ENCODE measurements around the gene ETNPPL.

ETNPPL gene

GRCh38 chr4:108763226-108763593, 357 bp upstream of the ETNPPL start:
- TF ChIP-seq, protein P1, sequence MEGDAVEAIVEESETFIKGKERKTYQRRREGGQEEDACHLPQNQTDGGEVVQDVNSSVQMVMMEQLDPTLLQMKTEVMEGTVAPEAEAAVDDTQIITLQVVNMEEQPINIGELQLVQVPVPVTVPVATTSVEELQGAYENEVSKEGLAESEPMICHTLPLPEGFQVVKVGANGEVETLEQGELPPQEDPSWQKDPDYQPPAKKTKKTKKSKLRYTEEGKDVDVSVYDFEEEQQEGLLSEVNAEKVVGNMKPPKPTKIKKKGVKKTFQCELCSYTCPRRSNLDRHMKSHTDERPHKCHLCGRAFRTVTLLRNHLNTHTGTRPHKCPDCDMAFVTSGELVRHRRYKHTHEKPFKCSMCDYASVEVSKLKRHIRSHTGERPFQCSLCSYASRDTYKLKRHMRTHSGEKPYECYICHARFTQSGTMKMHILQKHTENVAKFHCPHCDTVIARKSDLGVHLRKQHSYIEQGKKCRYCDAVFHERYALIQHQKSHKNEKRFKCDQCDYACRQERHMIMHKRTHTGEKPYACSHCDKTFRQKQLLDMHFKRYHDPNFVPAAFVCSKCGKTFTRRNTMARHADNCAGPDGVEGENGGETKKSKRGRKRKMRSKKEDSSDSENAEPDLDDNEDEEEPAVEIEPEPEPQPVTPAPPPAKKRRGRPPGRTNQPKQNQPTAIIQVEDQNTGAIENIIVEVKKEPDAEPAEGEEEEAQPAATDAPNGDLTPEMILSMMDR (IDR thresholded peaks at IDR 0.05; ENCODE audit: low read length, missing control alignments): no peak
- H3K4me3 ChIP-seq (replicated peaks; ENCODE audit: low read depth, low read length): peak overlapping the region; percentile 51
- peak; percentile 3 for DNase-seq (ENCODE audit: low read depth)

DNA sequence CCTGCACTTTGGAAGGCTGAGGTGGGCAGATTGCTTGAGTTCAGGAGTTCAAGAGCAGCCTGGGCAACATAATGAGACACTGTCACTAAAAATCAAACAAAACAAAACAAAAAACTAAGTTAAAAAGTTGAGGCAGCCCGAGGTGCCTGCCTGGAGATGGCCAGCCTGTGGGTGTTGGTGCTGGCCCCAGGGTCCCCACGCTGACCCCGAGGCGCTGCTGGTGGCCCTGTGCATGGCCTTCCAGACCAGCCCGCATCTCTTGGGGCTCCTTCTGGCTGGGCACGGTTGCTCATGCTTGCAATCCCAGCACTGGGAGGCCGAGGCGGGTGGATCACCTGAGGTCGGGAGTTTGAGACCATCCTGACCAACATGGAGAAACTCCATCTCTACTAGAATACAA, 4.4 kb downstream of the ETNPPL start:
- H3K4me3 ChIP-seq (replicated peaks; ENCODE audit: low read depth, low read length): no peak overlapping the region

GRCh38 chr4:108754327-108754726, 8.5 kb downstream of the ETNPPL start:
- TF ChIP-seq, protein P1 (IDR thresholded peaks at IDR 0.05; ENCODE audit: low read length, missing control alignments): no peak
- DNase-seq (ENCODE audit: low read depth): no peak
- no peak overlapping the region for H3K4me3 ChIP-seq (replicated peaks; ENCODE audit: low read depth, low read length)

More for the DNA sequence above, 4.4 kb downstream of the ETNPPL start:
- DNase-seq (ENCODE audit: low read depth): no peak
- TF ChIP-seq, protein P1 (IDR thresholded peaks at IDR 0.05; ENCODE audit: low read length, missing control alignments): no peak

GRCh38 chr4:108751321-108751720, 11.5 kb downstream of the ETNPPL start:
- no peak overlapping the region for H3K4me3 ChIP-seq (replicated peaks; ENCODE audit: low read depth, low read length)
- DNase-seq (ENCODE audit: low read depth): no peak
- TF ChIP-seq, protein P1 (IDR thresholded peaks at IDR 0.05; ENCODE audit: low read length, missing control alignments): no peak

GRCh38 chr4:108749119-108749518, 13.7 kb downstream of the ETNPPL start:
- no peak for DNase-seq (ENCODE audit: low read depth)
- H3K4me3 ChIP-seq (replicated peaks; ENCODE audit: low read depth, low read length): no peak overlapping the region
- TF ChIP-seq, protein P1 (IDR thresholded peaks at IDR 0.05; ENCODE audit: low read length, missing control alignments): no peak

GRCh38 chr4:108746511-108746910, 16.3 kb downstream of the ETNPPL start:
- no peak overlapping the region for H3K4me3 ChIP-seq (replicated peaks; ENCODE audit: low read depth, low read length)
- TF ChIP-seq, protein P1 (IDR thresholded peaks at IDR 0.05; ENCODE audit: low read length, missing control alignments): no peak
- no peak for DNase-seq (ENCODE audit: low read depth)

- DNase-seq (ENCODE audit: low read depth): no peak
- no peak overlapping the region for H3K4me3 ChIP-seq (replicated peaks; ENCODE audit: low read depth, low read length)
- TF ChIP-seq, protein P1 (IDR thresholded peaks at IDR 0.05; ENCODE audit: low read length, missing control alignments): no peak
Observed at GRCh38 chr4:108744307-108744706, 18.5 kb downstream of the ETNPPL start.

Data from fibroblast of pulmonary artery (primary cell).